Skeletal muscle cell (primary cell): ENCODE results near the gene VPS39.
A peak's percentile ranks its signal among the peaks of the same experiment; 100 is the strongest.

ENCODE experiments used
- DNase-seq: peaks from one replicate; pipeline ENCODE4 v3.0.0-alpha.2; 2010; ENCODE audit warnings: low read depth
- H3K4me3 ChIP-seq: 2 replicates; pipeline ENCODE4 v1.5.1; 2011; ENCODE audit warnings: low read depth, mild to moderate bottlenecking, control low read depth, low read length, moderate library complexity

Gene VPS39

DNA sequence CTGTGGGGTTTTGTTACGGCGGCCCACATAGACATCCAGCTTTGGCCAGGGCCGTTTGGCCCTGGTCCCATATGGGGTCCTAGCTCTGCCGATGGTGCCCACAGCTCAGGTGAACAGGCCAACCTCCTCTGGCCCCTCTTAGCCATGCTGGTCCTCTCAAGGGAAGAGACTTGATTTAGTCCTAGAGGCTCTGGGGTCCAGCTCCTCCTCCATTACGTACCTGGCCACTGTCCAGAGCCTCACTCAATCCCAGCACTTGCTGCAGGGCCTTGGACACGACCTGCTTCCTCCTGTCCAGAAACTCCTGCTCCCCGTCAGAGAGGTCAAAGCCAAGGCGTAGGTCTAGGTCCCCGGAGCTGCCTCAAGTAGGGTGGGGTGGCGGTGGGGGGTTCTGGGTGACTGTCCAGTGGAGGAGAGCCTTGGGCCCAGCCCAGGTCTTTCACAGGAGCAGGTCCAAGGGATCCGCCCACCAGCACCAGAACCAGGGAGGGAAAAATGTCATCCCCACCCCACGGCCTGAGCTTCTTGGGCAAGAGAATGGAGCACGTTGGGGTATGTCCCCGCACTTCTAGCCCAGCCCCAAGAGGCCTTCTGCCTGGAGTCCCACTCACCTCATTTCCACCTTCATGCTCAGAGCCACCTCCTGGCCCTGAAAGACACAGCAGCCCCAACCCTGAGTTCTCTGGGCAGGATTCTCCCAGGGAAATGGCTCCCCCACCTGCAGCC lies 58.4 kb downstream of the VPS39 start:
- no peak overlapping the region for H3K4me3 ChIP-seq
- no peak for DNase-seq

DNA sequence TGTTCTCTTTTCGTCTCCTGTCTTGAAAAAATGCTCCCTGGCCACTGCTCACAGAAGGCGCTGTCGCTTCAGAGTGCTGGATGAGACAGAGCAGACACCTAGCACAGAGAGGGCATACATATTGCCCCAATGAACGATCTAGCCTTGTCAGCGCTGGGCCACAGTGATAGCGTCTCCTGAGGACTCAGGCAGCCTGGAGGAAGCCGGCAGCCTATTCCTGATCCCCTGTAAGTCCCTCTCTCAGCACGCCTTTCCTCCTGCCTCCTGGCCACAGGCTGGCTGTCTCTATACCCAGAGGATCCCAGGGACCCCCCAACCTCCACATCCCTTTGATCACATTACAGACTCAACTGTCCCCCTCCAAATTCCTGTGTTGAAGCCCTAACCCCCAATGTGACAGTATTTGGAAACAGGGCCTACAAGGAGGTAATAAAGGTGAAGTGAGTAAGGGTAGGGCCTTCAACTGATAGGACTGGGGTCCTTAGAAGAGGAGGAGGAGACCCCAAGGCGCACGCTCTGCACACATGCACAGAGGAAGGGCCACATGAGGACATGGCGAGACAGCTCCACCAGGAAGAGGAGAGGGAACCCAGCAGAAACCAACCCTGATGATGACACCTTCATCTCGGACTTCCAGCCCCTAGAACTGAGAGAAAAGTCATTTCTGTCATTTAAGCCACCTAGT lies 59.2 kb downstream of the VPS39 start:
- no peak for DNase-seq
- no peak overlapping the region for H3K4me3 ChIP-seq

DNA sequence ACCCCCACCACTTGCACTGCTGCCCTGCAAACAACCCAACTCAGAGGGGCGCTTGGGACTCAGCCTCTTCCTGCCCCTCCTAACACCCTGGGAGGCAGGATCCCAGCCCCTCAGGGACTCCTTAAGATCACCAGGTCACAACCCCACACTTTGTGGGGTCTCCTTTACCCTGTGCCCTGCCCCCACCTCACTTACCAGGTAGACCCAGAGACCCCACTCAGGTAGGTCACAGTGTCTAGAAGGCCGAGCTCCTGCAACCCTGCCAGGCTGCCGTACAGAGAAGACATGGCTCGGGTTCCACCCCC lies 60.7 kb downstream of the VPS39 start:
- no peak overlapping the region for H3K4me3 ChIP-seq
- DNase-seq = no peak

DNA sequence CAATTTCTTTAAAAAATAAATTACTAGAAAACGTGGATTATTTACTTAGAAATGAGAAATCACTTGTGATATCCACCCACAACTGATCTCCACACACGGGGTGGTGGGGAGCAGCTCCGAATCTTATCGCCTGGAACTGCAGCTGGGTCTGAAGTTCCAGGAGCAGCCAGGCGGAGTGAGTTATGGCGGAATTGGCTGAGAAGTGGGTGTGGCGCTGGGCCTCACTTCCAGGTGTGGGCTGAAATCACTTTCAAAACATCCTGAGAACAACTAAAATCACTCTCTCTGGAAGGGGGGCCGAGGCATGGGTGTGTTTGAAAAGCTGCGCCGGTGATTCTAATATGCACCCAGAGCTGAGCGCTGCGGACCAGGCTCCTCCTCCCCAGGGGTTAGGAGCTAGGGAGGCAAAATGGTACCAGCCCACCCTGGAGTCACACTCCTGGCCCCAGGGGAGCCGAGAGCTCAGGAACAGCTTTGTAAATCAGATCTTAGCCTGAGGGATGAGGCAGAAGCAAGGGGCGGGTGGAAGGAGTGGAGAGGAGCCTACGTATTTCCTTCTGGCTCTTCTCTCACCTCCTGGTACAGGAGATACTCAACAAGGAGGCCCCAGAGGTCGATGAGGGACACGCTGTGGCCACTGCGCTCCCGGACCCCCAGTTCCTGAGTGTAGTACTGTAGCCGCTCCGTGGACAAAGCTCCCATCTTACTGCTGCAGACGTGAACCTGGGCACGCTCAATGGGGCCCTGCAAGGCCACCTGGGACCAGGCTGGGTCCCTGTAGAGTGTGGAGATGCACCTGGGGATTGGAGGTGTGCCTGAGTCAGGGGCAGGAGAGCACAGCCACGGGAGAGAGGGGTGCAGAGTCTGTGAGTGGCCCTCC lies 61.3 kb downstream of the VPS39 start:
- no peak for DNase-seq

DNA sequence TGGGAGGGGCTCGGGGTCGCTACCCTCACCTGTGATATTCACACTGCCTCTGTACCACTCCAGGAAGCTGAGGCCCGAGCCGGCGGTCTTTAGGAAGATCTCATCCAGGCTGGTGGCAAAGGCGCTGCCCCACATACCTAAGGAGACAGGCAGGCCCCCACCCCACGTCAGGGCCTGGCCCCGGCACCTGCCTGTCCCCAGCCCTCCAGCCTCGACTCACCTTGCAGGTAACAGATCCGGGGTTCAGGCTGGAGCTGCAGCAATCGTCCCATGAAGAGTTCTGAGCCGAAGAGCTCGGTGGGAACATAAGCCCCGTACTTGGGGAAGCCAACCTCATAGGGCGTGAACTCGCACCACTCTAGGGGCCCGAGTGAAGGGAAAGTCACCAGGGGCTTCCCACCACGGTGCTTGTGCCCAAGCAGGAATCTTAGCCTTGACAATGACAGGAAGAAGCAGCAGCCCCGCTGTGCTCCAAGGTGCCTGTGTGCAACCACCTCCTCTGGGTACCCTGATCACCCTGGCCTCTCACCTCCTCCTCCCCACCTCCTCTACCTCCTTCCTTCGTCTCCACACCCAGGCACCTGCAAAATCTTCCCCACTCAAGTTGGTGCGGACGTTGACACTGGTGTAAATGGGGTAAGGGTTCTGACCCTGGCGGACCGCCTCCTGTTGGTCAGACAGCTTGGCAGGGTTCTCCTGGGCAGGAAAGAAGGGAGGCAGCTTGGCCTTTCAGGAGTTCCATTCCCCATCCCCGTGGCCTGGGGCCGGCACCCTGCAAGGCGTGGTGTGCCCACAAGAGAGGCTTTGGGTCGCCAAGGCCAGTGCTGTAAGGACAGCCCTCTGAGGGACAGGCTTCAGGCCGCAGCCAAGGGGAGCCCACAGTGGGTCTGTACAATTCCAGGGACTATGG lies 62.3 kb downstream of the VPS39 start:
- DNase-seq = no peak
- H3K4me3 ChIP-seq = no peak overlapping the region

More for the DNA sequence above, 61.3 kb downstream of the VPS39 start:
- no peak overlapping the region for H3K4me3 ChIP-seq

DNA sequence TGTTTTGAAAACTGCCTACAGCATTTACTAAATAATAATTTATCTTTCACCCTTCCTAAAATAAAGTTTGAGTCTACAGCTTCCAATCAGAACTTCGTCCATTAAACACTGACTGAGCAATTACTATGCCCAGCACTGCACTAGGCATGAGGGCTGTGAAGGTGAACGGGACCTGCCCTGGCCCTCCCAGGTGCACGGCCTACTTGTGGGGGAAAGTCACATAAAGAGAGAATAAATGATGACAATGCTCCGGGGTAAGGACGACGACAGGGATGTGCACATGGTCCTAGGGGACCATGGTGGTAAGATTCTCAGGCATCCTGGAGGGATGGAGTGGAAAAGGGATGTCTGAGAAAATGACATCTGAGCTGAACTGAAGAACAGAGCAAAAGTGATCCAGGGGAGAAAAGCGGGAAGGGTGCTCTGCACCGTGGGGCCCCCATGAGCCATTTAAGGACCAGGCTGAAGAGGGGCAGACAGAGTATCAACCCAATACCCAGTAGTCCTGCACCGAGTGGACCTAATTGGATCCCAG lies 63.2 kb downstream of the VPS39 start:
- DNase-seq = no peak
- no peak overlapping the region for H3K4me3 ChIP-seq

DNA sequence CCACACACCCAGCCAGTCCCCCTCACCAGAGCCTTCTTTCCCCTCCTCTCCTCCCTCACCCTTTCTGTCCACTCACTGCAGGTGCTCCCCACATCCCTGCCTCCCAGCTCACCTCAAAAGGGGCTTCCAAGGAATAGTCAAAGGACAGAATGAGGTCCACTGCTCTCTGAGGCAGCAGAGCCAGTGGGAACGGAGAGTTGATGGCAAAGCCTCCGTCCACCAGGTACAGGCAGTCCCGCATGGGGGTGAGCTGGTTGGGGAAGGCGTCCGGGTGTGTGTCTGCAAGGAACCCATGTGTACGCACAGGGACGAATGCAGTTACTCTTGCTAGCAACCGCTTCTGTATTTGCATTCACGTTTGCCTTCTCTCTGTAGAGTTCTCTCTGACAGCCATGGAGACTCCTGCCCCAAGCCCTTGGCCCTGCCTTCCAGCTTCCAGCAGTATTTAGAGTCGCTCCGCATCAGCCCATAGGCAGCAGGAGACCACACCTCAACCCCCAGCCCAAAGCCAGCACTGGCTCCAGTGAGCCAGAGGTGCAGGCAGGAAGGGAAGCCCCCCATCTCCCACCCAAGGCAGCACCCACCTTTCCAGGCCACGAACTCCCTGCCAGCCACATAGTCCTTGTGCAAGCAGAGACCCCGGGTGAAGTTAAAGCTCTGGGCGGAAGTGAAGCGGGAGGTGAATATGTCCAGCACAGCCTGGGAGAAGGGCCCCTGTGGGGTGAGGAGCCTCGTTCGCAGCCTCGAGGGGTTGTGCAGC lies 64.1 kb downstream of the VPS39 start:
- DNase-seq = no peak
- no peak overlapping the region for H3K4me3 ChIP-seq

DNA sequence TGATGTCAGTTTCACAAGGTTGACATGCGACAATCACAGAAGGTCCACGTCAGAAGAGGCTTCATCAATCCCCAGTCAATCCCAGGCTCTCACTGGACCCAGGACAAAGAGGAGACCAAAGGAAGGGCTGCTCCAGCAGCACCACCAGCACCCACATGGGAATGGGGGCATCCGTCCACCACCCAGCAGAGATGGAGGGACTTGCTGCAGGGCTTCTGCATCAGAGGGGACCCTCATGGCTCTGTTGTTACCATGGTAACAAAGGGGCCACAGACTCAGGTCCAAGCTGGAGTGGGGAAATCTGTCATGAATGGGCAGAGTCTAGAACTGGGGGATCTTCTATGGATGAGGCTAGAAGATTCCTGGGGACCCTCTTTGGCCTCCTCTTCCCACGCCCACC lies 64.7 kb downstream of the VPS39 start:
- no peak for DNase-seq
- no peak overlapping the region for H3K4me3 ChIP-seq

DNA sequence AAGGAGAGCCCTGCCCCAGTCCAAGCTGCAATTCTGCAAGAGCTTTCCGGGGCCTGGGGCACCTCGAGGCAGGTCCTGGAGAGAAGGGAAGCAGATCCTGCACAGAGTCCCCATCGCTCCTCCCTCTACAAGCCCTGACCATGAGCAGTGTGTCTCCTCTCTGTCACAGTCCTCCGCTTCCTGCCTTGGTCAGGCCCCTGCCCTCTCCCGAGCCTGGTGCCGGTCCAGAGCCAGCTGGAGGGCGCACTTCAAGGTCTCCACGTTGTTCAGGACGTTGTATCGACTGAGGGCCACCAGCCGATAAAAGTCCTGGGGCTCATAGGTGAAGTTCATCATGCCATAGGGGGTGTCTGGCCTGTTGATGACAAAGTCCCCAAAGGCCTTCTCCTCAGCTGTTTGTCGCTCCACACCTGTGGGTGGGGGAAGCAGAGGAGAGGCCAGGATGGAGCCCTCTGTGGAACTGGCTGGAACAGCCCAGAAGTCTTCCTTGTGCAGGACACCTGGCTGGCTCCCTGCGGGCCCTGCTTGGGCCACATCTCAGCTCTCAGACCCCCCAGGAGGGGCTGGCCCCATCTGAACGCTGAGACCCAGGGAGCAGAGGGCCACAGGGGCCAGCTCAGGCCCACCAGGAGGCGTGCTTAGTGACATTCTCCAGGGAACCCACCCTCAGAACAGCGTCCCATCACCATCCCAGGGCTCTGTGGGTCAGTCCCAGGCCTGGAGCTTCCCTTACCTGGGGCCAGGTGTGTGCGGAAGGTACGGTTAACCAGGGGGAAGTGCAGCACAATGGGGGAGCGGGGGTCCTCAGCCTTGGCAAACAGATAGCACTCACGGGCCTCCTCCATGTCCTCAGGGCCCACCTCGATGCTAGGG lies 66.1 kb downstream of the VPS39 start:
- no peak for DNase-seq

DNA sequence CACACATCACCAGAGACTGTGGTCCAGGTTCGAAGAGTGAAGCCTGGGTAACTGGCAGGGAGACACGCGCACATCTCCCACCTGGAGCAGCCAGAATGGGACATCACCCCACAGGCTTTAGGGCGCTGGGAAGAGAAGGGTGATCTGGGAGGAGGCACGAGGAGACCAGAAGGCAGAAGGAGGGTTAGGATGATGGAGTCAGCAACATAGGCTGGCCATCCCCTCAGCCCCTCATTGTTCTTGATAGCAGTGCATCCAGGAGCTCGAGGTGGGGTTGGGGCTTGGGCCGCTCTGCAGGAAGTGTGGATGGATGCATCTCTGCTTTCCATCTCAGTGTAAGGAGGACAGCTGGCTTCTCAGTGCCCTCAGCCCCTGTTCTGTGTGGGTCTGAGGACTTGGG lies 66.9 kb downstream of the VPS39 start:
- no peak overlapping the region for H3K4me3 ChIP-seq
- DNase-seq = no peak

More for the DNA sequence above, 66.1 kb downstream of the VPS39 start:
- H3K4me3 ChIP-seq = no peak overlapping the region

DNA sequence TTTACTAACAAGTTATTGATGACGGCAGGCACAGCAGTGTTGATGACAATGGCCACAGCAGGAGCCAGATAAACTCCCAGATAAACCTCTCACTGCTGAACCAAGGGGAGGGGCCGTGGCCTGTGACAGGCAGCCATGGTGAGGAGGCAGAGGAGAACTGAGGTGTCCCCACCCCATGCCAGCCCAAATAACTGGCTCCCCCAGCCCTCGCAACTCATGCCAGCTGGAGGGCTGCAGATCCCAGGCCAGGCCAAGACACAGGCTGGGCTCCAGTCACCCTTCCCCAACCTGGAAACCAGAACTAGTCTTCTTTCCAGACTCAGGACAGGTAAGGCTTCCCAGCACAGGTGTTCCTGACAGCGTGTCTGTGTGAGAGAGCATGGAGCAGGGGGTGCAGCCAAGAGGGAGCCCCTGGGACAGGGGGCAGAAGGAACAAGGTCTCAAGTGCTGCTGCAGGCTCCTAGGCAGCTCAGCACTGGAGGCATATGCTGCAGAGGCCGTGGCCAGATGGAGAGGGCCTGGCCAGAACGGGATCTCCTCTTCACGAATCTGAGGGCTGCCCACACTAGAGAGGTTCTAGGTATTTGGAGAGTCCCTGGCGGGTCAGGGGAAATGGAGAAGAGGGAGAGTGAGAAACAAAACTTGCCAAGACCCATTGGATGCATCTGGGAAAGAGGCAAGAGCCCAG lies 67.6 kb downstream of the VPS39 start:
- no peak overlapping the region for H3K4me3 ChIP-seq
- DNase-seq = no peak

DNA sequence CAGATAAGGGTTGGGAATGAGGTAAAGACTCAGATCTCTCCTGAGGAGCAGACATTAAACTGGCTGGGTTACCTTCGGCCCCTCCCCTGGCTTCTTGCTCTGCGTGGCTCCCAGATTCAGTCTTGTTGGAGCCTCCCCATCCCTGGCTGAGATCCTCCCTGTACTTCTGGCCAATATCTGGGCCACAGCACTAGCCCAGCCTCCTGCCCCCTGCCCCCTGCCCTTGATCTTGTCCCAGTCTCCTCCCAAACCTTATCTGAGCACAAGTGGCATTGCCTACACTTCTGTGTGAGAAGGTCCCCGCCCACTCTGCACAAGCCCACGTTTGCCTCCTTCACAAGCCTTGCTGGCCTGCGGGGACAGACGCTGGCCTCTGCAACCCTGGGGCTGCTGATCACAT lies 68.5 kb downstream of the VPS39 start:
- no peak for DNase-seq

DNA sequence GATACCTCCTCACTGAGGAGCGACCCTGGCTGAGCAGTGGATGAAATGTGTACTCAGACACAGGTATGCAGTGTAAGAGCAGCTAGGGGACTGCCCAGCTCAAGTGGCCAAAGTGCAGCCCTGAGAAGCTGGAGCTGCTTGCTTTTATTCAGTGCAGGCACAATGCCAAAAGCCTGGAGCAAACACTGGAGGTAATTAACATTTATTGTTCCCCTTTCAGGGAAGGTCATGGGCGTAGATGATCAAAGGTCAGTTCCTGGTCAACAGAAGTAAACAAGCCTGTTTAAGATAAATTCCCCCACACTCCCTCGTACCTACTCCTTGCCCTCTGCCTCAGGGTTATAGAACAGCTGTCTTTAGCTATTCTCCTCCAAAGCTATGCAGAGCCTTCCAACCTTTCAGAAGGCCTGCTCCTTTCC lies 69.1 kb downstream of the VPS39 start:
- DNase-seq = no peak
- H3K4me3 ChIP-seq = no peak overlapping the region

More for the DNA sequence above, 68.5 kb downstream of the VPS39 start:
- no peak overlapping the region for H3K4me3 ChIP-seq

DNA sequence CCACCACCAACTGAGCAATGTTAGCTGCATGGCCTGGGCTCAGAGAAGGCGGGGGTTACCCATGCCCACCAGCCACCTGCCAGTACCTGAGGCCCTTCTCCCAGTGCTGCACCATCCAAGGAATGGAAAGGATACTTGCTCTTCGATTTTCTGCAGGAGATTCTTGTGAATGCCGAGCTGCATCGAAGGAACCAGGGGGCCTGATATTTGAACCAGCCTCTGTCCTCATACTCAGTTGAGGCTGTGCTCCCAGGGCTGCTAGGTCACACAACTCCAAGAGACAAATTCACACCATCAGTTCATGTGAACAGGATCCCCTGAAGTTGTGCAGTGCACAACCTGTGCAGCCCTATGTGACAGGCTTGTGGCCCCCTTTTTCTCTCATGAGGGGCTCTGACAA lies 69.7 kb downstream of the VPS39 start:
- DNase-seq = no peak
- H3K4me3 ChIP-seq = no peak overlapping the region

DNA sequence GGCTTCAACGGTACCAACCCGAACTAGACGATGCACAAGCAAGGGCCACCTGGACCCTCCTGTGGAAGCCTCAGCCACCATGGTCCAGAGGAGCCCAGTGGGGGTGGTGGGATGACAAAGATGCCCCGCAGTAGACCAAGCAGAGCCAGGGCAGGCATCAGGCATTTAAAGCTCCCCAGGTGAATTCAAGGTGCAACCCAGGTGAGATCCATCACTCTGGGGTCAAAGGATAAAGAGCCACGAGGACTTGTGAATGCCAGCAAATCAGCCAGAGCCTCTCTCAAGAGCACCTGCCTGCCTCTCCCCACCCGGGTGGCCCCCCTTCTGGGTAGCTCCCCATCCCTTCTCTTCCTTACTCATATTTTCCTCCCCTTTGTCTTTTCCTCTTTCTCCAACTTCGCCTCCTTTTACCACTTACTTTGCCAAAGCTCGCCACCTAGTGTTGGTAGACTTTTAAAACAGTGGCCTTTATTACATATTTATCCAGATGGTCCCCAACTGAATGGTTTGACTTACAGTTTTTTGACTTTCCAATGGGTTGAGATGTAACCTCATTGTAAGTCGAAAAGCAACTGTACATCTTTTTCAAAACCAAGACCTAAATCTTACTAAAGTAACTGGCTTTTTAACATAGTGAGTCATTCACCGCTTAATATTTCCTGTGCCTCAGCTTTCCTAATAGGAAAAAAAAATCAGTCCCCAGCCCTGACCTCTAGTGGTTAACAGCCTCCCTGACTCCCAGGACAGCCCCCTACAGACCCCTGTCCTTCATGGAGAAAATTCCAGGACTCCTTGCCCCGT lies 70.4 kb downstream of the VPS39 start:
- no peak overlapping the region for H3K4me3 ChIP-seq
- peak; percentile 6 for DNase-seq

DNA sequence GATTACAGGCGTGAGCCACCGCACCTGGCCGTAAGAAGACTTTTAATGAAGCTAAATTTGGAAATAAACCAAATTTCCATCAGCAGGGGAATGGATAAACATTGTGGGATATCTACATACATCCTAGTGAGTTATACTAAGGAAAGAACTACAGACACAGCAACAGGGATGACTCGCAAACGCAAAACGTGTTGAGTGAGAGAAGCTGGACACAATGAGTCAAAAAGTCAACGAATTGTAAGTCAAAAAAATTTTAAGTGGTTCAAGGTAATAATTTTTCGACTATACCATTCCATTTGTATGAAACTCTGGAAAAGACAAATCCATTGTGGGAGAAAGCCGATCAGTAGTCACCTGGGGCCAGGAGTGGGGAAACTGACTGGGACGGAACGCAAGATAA lies 71.6 kb downstream of the VPS39 start:
- H3K4me3 ChIP-seq = no peak overlapping the region
- DNase-seq = no peak
